ENCODE data around the gene KLHL29. TPM values are rescaled to one million over a fixed set of nuclear protein-coding genes. Genes with fewer than 3 reads are reported as not detected.

Gene KLHL29
- total and polyA plus RNA-seq, 2 experiments from 2014 or later = 5.6 to 11.0 TPM

DNA sequence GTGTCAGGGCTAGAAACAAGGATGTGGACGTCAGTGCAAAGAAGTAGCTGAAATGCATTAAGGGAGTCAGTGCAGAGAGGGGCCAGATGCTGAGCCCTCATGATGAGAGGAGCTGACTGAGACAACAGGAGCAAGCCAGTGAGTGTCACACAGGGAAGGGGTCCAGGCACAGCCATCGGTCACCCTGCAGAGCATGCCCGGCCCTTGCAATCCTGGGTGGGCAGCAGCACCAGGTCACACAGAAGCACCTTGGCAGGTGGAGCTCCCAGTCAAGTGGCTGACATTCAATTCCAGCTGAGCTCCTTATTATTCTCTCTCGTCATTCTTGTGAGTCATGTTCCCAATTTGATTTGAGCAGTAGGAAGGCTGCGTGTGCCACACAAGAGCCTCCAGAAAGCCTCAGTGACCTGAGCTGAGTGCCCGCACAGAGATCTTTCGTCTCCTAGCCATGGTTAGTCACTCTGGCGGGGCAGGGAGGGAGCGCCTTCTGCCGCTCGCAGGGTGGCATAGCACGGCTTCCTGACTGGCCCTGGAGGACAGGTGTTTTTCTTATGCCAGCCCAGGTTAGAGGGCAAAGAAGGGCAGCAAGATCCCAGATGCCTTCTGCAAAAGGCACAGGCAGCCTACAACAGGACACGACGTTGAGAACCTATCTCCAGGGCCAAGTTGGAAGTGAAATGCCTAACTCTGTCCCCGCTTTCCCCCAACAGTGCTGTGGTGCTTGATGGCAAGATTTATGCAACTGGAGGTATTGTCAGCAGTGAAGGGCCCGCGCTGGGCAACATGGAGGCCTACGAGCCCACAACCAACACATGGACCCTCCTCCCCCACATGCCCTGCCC lies 321.0 kb downstream of the KLHL29 start:
- Histone ChIP-seq H3K9me3 (ENCODE audit: low read depth) (no peaks in the 10 kb centered on the region), H3K4me3 (no peak overlapping the region), H3K4me1 (ENCODE audit: low read depth) (no peaks in the 10 kb centered on the region), H3K27ac (no peak overlapping the region), H3K27me3 (no peaks in the 10 kb centered on the region), H3K36me3 (no peaks in the 10 kb centered on the region)
- no peak for DNase-seq (ENCODE audit: low read depth in 1 of 2, low spot score in 1 of 2)
- TF ChIP-seq, protein P1, sequence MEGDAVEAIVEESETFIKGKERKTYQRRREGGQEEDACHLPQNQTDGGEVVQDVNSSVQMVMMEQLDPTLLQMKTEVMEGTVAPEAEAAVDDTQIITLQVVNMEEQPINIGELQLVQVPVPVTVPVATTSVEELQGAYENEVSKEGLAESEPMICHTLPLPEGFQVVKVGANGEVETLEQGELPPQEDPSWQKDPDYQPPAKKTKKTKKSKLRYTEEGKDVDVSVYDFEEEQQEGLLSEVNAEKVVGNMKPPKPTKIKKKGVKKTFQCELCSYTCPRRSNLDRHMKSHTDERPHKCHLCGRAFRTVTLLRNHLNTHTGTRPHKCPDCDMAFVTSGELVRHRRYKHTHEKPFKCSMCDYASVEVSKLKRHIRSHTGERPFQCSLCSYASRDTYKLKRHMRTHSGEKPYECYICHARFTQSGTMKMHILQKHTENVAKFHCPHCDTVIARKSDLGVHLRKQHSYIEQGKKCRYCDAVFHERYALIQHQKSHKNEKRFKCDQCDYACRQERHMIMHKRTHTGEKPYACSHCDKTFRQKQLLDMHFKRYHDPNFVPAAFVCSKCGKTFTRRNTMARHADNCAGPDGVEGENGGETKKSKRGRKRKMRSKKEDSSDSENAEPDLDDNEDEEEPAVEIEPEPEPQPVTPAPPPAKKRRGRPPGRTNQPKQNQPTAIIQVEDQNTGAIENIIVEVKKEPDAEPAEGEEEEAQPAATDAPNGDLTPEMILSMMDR (IDR thresholded peaks at IDR 0.05; ENCODE audit: low read depth, low read length) = no peak

DNA sequence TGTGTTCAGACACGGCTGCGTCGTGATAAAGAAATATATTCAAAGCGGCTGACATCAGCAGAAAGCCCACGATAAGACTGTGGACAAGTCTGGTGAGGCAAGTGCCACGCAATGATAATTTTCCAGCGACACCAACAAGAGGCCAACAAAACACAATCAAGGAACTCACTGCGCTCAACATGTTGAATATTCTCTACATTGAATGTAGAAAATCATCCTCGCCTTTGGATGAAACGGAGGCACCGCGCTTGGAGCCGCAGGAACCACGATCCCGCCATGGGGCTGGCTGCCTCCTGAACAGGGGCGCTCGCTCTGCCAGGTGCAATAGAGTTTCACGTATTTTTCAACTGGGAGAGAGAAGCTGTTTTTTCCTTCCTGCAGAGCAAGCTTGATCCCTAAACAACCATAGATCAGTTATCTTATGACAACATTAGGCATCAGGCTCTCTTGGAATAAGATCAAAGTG lies 321.7 kb downstream of the KLHL29 start:
- no peaks in the 10 kb centered on the region for H3K27me3 ChIP-seq
- no peak for DNase-seq (ENCODE audit: low read depth in 1 of 2, low spot score in 1 of 2)
- no peak overlapping the region for H3K27ac ChIP-seq
- H3K36me3 ChIP-seq = no peaks in the 10 kb centered on the region
- no peak overlapping the region for H3K4me3 ChIP-seq
- TF ChIP-seq, protein P1 (IDR thresholded peaks at IDR 0.05; ENCODE audit: low read depth, low read length) = no peak
- no peaks in the 10 kb centered on the region for H3K4me1 ChIP-seq (ENCODE audit: low read depth)
- H3K9me3 ChIP-seq (ENCODE audit: low read depth) = no peaks in the 10 kb centered on the region

DNA sequence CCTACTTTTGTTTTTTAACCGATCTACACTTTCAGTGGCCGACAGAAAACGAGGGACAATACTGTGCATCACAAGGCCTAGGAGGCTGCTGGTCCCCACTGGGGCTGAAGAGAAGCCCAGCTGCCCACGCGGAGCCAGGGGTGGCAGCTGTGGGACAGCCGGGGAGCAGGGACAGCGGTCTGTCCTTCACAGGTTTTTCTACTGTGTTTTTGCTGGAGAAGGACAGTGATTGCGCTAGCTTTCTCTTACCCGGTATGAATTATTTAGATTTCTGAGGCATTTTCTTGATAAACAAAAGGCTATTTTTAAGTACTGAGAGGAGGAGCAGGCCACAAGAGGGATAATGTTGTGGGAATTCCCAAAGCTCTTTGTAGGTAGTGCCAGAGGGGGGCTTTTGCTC lies 322.1 kb downstream of the KLHL29 start:
- Histone ChIP-seq H3K27me3 (no peaks in the 10 kb centered on the region), H3K4me3 (no peak overlapping the region), H3K36me3 (no peaks in the 10 kb centered on the region), H3K9me3 (ENCODE audit: low read depth) (no peaks in the 10 kb centered on the region), H3K4me1 (ENCODE audit: low read depth) (no peaks in the 10 kb centered on the region), H3K27ac (no peak overlapping the region)
- TF ChIP-seq, protein P1 (IDR thresholded peaks at IDR 0.05; ENCODE audit: low read depth, low read length) = no peak
- no peak for DNase-seq (ENCODE audit: low read depth in 1 of 2, low spot score in 1 of 2)

DNA sequence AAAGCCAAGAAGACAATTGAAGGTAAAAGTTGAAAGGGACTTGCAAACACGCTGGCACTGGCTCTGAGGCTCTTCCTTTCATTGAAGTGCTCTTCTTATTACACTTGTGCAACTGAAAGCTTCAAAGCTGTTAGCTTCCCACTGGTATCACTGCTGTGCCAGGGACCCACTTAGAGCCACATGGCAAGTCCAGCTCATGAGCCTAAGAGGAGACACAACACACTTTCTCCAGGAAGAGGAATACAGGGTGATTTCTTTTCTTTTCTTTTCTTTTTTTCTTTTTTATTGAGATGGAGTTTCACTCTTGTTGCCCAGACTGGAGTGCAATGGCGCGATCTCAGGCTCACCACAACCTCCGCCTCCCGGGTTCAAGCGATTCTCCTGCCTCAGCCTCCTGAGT lies 323.8 kb downstream of the KLHL29 start:
- Histone ChIP-seq H3K27me3 (no peaks in the 10 kb centered on the region), H3K27ac (no peak overlapping the region), H3K4me3 (no peak overlapping the region), H3K9me3 (ENCODE audit: low read depth) (no peaks in the 10 kb centered on the region), H3K4me1 (ENCODE audit: low read depth) (peaks cover 4% of the 10 kb centered on the region), H3K36me3 (no peaks in the 10 kb centered on the region)
- no peak for DNase-seq (ENCODE audit: low read depth in 1 of 2, low spot score in 1 of 2)
- TF ChIP-seq, protein P1 (IDR thresholded peaks at IDR 0.05; ENCODE audit: low read depth, low read length) = no peak

DNA sequence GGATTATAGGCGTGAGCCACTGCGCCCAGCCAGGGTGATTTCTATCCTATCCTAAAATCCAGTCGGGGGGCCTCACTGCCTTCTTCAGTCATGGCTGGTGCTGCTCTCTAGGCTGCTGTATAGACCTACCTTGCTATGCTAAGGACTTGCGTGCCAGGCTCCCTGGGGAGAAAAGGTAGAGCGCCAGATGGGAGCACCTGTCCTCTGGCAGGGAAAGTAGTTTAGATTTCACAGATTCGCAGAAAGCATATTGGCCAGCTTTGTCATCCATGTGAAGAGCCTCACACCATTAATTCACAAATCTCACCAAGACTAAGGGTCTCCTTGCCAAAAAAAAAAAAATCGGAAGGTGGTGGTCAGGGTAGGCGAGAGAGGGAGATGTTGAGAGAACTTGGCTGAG lies 324.3 kb downstream of the KLHL29 start:
- DNase-seq (ENCODE audit: low read depth in 1 of 2, low spot score in 1 of 2) = no peak
- Histone ChIP-seq H3K4me3 (no peak overlapping the region), H3K27ac (no peak overlapping the region), H3K36me3 (no peaks in the 10 kb centered on the region), H3K27me3 (no peaks in the 10 kb centered on the region), H3K9me3 (ENCODE audit: low read depth) (no peaks in the 10 kb centered on the region), H3K4me1 (ENCODE audit: low read depth) (peaks cover 4% of the 10 kb centered on the region)
- TF ChIP-seq, protein P1 (IDR thresholded peaks at IDR 0.05; ENCODE audit: low read depth, low read length) = no peak
